Measurements from ENCODE around the gene ITPR2.

- TF ChIP-seq, protein P1, sequence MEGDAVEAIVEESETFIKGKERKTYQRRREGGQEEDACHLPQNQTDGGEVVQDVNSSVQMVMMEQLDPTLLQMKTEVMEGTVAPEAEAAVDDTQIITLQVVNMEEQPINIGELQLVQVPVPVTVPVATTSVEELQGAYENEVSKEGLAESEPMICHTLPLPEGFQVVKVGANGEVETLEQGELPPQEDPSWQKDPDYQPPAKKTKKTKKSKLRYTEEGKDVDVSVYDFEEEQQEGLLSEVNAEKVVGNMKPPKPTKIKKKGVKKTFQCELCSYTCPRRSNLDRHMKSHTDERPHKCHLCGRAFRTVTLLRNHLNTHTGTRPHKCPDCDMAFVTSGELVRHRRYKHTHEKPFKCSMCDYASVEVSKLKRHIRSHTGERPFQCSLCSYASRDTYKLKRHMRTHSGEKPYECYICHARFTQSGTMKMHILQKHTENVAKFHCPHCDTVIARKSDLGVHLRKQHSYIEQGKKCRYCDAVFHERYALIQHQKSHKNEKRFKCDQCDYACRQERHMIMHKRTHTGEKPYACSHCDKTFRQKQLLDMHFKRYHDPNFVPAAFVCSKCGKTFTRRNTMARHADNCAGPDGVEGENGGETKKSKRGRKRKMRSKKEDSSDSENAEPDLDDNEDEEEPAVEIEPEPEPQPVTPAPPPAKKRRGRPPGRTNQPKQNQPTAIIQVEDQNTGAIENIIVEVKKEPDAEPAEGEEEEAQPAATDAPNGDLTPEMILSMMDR (IDR thresholded peaks at IDR 0.05; ENCODE audit: low read length) = no peak
- TF ChIP-seq EZH2 (IDR thresholded peaks at IDR 0.05; ENCODE audit: borderline replicate concordance, low read length) = no peak
Observed at GRCh38 chr12:26633591-26634210, 199.3 kb downstream of the ITPR2 start.

Data from OCI-LY1 (cell line).